DMS114 treated with DMSO at 0.1 percent for 48 hours (cell line): ENCODE data around the gene YPEL2.

ENCODE experiments used
- DNase-seq: peaks from one replicate; lab custom pipeline; 2025; ENCODE audit not compliant: unreplicated experiment; lab: John Stamatoyannopoulos, UW

The YPEL2 gene

DNA sequence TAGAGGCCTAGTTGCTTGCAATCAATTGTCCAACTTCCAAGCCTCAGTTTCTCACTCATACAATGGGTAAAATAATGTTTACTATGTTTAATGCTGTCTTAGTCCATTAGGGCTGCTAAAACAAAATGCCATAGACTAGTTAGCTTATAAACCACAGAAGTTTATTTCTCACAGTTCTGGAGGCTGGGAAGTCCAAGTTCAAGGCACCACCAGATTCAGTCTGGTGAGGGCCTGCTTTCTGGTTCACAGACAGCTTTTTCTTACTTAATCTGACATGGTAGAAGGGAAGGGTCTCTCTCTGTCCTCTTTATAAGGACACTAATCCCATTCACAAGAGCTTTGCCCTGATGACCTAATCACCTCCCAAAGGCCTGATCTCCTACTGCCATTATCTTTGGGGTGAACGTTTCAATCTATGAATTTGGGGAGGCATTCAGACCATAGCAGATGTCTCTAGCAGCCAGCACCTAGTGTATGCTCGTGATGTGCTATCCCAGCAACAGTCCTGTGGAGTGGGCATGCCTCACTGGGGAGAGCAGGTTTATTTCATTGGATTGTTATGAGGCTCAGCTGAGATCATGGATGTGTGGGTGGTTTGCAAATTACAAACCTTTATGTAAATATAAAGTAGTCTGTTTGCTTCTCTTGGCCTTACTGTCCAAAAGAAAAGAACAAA, 25.2 kb downstream of the YPEL2 start:
- DNase-seq: no peak

DNA sequence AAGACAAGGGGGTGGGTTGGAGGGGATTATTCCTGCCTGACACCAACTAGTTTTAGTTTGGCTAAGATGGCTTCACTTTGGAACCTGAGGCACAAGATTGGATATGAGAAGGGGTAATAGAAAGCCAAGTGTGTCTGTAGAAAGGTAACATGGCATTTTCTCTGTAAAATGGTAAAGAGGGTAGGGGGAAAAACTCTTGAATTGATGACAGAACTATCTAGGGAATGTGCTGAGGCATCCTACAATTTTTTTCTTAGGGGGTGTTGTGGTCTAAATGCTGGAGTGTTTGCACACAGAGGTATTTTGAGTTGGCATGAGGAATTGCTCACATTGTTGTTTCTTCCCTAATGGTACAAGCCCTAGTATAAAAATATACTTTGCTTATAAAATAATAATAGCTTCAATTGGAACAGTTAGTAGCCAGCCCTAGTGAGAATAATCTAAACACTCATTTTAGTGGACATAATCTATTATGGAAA, 25.8 kb downstream of the YPEL2 start:
- DNase-seq: no peak

- no peak for DNase-seq
These were observed 26.5 kb downstream of the YPEL2 start for GRCh38 chr17:59357929-59358328.

- DNase-seq: no peak
These were observed 29.9 kb downstream of the YPEL2 start for GRCh38 chr17:59361386-59361785.

DNA sequence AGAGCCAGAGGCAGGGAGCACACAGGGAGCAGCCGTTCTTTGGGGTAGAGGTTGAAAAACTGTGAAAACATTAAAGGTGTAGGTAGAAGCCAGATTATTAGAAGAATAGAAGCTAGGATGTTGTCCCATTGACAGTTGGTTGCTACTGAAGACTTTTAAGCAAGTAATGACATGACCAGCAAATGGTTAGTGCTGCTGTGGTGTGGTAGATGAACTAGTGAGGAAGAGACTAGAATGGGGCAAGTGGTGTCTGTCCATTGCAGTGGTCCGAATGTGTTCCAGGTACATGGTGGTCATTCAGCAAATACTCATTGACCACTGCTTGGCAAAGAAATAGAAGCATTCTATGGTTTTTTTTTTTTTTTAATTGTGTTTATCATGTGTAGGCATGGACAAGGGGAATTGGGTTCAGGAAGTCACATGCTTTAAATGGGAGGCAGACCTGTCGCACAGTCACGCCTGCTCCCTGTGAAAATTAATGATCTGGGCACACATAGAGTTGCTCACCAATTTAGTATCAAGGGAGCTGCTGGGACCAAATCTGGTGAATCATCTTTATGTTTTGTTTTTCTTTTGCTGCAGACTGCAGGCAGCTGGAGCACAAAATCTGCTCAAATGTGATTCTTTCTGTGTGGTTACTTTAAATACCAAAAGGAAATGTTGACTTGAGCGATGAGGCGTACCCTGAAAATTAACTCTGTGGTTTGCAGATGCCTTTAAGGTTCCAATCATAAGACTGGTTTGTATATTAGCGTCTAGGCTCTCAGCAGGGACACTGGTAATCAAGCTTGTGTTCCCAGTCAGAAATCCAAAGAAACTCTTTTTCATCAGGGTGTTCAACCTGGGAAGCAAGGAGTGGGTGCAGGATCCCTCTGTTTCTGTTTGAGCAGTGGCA, 30.7 kb downstream of the YPEL2 start:
- DNase-seq: no peak

GRCh38 chr17:59362811-59363205, 31.4 kb downstream of the YPEL2 start:
- DNase-seq: no peak

- DNase-seq: no peak
These were observed 34.0 kb downstream of the YPEL2 start for GRCh38 chr17:59365383-59365981.

DNA sequence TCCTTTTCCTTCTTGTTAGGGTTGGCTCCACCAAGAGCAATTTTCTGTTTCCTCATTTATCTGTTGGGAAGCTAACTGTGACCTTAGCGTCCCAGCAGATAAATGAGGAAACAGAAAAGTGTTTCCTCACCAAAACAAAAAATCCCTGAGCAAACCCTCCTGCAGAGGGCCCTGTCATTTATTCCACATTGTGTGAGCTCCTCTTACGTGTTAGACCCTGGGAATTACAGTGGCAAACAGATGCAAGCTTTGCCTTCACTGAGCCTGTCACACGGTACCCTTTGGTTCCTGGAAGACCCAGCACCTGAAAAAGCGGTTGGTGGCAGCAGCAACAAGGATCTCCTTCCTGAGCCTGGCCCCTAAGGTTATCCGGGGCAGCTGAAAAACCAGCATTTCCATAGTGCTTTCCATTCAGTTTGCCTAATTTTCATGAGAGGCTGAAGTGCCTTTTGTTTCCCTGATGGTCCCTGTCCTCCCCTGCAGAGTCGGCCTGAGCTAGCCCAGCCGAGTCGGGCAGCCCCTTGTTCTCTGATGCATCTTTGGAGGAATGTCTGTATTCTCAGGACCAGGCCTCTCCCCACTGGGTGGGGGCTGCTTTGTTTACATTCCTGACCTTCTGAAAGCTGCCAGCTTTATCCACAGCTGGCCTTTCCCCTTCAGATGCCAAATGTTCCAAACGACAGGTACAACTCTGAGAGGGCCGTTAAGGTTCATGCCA, 34.7 kb downstream of the YPEL2 start:
- no peak for DNase-seq

DNA sequence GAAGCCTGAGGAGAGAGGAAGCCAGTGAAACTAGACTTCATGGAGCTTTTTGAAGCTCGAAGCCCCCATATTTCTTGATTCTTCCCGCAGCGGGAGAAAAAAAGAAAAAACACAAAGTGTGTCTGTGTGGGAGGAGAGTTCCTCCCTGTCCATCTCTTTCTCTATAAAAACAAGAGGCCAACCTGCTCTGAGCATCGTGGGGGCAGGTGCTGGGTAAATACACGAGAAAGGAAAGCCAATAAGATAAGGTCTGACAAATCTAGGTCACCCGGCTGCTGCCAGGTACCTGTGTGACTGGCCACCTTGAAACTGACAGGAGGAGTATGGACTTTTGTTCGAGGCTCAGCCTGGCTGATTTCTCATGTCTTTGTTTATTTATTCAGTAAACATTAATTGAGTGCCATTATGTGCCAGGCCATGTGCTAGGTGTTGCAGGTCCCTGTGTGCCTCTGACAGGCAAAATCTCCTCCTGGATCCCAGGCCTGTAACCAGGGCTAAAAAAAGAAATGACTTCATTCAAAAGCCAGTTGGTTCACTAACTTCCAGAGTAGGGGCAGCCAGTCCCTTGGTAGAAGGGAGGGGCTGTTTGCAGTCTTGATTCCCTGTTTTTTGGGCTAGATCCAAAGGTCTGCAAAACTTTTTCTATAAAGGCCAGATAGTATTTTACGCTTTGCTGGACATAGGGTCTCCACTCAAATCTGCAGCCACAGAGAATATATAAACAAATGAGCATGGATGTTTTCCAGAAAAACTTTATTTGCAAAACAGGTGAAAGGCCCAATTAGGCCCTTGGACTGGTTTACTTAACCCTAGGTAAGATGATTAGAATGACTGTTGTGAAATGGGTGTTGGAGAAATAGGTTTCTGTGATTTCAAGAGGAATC, 35.6 kb downstream of the YPEL2 start:
- no peak for DNase-seq

DNA sequence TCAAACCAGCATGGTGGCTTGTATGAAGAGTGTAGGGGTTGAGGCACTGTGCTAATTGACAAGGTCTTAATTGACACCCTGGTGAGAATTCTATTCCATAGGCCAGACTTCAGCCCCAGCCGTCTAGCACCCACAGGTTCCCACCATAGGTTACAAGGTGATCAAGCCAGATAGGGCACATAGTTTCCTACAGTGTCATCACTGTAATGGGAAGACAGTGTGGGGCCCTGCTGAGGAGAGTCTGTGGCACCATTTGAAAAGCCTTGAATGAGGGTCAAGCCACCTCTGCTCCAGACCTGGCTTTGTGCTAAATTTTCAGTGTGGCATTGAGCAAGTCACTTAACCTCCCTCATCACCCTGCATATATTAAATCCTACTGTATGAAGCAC, 36.2 kb downstream of the YPEL2 start:
- DNase-seq: no peak

- DNase-seq: no peak
These were observed 36.9 kb downstream of the YPEL2 start for GRCh38 chr17:59368218-59368857.

GRCh38 chr17:59369031-59369975, 37.8 kb downstream of the YPEL2 start:
- no peak for DNase-seq

DNA sequence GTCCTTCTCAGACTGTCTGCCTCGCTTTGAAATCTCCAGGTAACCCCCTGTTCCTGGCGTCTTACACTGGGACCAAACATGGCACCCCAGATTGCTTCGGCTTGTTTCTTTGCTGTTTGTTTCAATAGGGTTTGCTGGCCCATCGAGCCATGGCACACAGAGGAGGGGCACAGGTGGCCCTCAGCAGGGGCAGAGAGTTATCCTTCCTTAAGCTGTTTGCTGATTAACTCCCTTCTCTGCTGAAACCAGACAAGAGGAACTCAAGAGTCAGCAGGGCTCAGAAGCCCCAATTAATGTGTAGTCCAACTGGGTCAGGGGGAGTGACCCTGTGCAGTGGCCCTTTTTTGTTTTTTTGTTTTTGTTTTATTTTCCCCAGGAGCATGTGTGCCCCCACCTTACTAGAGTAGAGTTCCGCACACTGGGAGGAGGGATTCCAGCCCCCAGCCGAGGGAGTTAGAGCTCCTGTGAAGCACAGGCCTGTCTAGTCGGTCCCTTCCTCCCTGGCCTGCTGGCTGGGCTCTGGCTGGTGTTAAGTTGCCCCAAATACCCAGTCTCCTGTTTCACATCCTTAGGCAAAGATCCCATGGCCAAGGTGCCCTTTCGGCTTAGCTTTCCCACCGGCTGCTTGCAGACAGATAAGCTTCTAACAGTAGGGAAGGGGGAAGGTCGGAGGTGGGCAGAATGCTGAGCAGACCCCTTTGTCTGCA, 39.3 kb downstream of the YPEL2 start:
- DNase-seq: no peak

- no peak for DNase-seq
These were observed 40.1 kb downstream of the YPEL2 start for GRCh38 chr17:59371416-59372100.

DNA sequence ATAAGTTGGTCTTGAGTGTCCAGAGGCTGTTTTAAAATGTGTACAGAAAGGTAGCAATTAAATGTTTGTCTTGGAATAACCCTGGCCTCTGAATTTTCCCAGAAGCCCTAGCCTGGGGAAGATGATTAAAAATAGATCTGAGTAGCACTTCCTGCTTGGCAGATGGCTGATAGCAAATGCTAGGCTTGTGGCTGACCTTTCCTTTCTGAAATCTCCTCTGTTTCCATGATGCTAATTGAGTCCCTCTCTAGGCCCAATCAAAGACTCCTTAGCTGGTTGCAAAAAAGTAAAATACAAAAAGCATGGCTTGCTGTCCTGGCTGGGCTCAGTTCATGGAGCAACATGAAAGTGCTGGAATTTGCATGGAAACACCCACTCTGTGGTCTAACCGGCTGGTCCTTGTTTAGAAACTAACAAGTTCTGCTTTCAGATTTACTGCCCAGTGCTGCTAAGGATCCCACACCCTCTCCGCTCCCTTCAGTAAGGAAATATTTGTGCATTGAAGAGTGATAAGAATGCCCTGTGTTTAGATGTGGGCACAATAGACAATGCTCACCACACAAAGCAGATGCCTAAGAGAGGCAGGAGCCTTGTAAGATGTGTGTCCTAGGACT, 40.8 kb downstream of the YPEL2 start:
- DNase-seq: no peak

DNA sequence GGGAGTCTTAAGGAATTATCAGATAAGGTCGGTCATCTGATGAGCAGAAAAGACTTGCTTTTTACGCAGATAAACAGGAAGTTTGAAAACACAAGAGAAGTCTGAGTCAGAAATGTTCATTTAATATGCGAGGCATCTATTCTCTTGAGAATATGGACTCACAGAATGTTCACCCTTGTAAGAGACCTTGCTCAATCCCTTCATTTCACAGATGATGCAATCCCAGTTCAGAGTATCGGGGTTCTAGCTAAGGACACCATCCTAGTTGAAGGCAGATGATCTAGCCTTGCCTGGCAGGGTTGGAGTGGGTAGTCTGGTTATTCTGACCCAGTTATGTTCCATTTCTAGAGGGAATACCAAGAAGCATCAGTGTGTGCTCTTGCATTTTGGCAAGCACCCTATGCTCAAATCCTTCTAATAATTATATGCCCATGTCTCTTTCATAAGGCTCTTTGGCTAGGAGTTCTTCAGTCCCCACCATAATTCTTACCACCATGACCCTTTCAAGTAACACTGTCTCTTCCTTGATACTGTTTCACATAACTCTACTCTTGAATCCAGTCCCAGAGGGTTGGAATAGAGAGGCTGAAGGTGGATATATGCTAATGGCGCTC, 42.5 kb downstream of the YPEL2 start:
- no peak for DNase-seq

DNA sequence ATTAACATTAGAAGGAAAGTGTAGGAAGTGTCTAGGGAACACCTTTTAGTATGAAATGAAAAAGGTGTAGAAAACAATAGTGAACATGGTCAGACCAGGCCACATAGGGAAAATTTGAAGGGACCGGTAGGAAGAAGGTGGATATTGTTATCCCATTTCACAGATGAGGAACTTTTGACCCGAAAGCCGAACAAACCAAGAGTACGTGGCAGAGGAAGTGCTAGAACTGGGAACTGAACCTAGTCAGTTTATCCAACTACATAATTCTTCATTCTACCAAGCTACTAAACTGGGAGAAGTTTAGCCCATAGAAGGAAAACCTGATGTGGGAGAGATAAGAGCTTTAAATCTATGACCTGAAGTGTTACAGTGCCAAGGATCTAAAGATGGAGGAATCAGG, 43.2 kb downstream of the YPEL2 start:
- no peak for DNase-seq
